Muscle layer of duodenum (tissue), 2 donors: ENCODE data around the gene CDH12.
"Not testable (repeated sequence)": the region's sequence is repeated elsewhere in the genome, so short reads cannot be mapped to it uniquely, and the experiment has no call there.

Source experiments
- H3K27ac ChIP-seq: one replicate; pipeline ENCODE4 v1.7.0; 2013; ENCODE audit warnings: mild to moderate bottlenecking, low read length
- H3K27me3 ChIP-seq: one replicate; pipeline ENCODE4 v1.7.0; 2013; ENCODE audit warnings: low read depth, mild to moderate bottlenecking, control low read depth, low read length
- H3K36me3 ChIP-seq, 2 donors: one replicate each; pipeline ENCODE4 v1.7.0; 2013; ENCODE audit warnings: low read length in 2 of 2, control low read depth in 1 of 2, mild to moderate bottlenecking in 1 of 2; ENCODE audit not compliant: insufficient read depth in 2 of 2, control insufficient read depth in 1 of 2
- H3K4me1 ChIP-seq, 2 donors: one replicate each; pipeline ENCODE4 v1.7.0; 2013; ENCODE audit warnings: low read length in 2 of 2, mild to moderate bottlenecking in 2 of 2, control low read depth in 1 of 2, moderate library complexity in 1 of 2; ENCODE audit not compliant: insufficient read depth in 2 of 2, control insufficient read depth in 1 of 2
- H3K4me3 ChIP-seq, 2 donors: one replicate each; pipeline ENCODE4 v1.7.0; 2013; ENCODE audit warnings: low read length in 2 of 2, low read depth in 1 of 2, mild to moderate bottlenecking in 1 of 2
- H3K9me3 ChIP-seq, 2 donors: one replicate each; pipeline ENCODE4 v1.7.0; 2013; ENCODE audit warnings: low read length in 2 of 2, control low read depth in 1 of 2, mild to moderate bottlenecking in 1 of 2; ENCODE audit not compliant: control insufficient read depth in 1 of 2
- donor health status: healthy.

The CDH12 gene

DNA sequence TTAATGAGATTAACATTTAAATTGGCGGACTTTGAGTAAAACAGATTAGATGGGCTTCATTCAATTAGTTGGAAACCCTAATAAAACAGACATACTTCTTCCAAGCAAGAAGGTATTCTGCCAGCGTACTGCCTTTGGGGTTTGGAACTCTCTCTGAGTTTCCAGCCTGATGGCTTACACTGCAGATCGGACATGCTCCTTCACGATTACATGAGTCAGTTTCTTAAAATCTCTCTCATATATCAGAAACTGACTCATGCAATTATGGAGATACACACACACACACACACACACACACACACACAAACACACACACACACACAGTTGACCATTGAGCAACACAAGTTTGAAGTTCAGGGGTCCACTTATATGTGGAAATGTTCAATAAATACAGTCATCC, 789.4 kb downstream of the CDH12 start:
- no peaks in the 10 kb centered on the region for H3K27me3 ChIP-seq
- no peaks in the 10 kb centered on the region for H3K36me3 ChIP-seq
- H3K27ac ChIP-seq = no peak overlapping the region
- H3K4me1 ChIP-seq = no peaks in the 10 kb centered on the region
- H3K4me3 ChIP-seq = no peak overlapping the region
- H3K9me3 ChIP-seq = no peaks in the 10 kb centered on the region

DNA sequence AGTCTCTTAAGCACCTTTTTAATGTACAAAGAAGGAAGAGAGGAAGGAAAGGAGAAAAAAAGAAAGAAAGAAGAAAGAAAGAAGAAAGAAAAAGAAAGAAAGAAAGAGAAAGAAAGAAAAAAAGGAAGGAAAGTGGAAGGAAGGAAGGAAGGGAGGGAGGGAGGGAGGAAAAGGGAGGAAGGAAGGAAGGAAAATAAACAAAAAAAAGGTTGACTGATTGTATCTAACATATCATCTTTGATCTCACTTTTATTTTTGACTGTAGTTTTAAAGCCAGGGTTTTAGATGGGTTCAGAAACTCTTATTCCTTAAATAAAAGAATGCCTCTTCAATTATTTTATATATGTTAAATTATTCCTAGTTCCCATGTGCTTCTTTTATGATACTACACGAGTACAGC, 794.5 kb downstream of the CDH12 start:
- H3K36me3 ChIP-seq = no peaks in the 10 kb centered on the region
- no peaks in the 10 kb centered on the region for H3K27me3 ChIP-seq
- H3K4me1 ChIP-seq = no peaks in the 10 kb centered on the region
- H3K27ac ChIP-seq = no peak overlapping the region
- H3K9me3 ChIP-seq = no peaks in the 10 kb centered on the region
- no peak overlapping the region for H3K4me3 ChIP-seq

DNA sequence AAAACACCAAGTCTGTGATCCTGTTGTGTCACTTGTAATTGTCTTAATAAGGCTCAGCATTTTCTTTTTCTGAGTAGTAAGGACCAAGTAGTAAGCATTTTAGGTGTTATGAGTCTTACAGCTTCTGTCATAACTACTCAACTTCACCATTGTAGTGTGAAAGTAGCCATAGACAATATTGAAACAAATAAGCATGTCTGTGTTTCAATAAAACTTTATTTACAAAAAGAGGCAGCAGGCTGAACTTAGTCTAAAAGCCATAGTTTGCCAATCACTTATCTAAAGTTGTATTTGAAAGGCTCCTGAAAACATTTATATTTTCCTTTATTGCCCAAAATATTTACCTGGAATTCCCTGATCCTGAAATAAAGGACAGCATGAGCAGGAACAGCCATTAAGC, 796.1 kb downstream of the CDH12 start:
- H3K36me3 ChIP-seq = no peaks in the 10 kb centered on the region
- H3K27ac ChIP-seq = no peak overlapping the region
- no peak overlapping the region for H3K4me3 ChIP-seq
- H3K4me1 ChIP-seq = no peaks in the 10 kb centered on the region
- no peaks in the 10 kb centered on the region for H3K27me3 ChIP-seq
- H3K9me3 ChIP-seq = no peaks in the 10 kb centered on the region

DNA sequence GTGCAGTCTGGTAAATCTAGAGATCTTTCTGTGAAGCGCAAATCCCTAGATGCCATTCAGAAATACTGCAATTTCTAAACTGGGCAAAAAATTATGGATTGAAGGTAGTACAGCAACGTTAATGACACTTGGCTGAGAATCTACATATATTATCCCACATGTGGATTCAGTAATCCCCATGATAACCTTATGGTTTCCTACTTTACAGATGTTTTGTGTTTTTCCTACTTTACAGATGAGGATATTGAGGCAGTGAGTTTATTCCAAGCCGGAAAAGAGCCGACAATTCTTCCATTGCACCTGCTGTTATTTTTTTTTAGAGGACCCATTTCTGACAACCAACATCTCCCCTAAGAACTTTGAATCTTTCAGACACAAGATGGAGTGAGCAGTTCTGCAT, 796.5 kb downstream of the CDH12 start:
- Histone ChIP-seq H3K27me3 (no peaks in the 10 kb centered on the region), H3K36me3 (no peaks in the 10 kb centered on the region), H3K27ac (no peak overlapping the region), H3K4me1 (no peaks in the 10 kb centered on the region), H3K9me3 (no peaks in the 10 kb centered on the region), H3K4me3 (no peak overlapping the region)

DNA sequence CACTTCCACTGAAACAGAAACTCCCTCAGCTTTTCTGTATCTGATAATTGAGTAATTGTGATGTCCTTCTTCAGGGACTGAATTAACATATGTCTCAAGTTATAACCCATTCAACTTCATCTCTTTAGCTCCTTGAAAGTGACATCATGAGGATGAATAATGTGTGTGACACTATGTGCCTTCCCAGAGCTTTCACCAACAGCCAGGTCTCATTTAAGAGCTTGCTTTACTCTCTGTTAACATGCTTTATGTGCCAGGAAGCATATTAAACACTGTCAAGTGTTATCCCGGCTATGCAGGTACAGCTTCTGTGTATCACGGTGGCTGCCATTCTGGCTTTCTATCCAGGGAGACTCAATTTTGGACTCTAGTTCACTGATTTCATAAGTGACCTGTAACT, 799.9 kb downstream of the CDH12 start:
- Histone ChIP-seq H3K36me3 (no peaks in the 10 kb centered on the region), H3K27me3 (no peaks in the 10 kb centered on the region), H3K9me3 (no peaks in the 10 kb centered on the region), H3K27ac (no peak overlapping the region), H3K4me1 (no peaks in the 10 kb centered on the region), H3K4me3 (no peak overlapping the region)

DNA sequence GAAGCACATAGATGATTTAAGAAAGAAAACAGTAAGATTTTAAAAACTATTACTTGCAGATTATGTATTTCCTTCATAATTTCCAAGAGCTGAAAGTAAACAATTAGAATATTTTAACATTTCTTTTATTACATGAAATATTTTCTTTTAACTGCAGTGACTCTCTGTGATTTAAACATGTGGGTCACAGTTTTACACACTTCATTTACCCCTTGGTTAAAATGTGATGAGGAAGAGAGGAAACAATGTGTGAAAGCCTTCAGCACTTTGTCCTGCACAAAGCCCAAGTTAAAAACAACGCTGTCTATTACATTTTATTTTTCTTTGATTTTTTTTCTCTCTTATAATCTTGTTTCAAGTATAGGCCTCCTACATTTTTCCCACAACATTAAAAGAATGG, 801.3 kb downstream of the CDH12 start:
- Histone ChIP-seq H3K4me3 (no peak overlapping the region), H3K4me1 (no peaks in the 10 kb centered on the region), H3K27ac (no peak overlapping the region), H3K27me3 (no peaks in the 10 kb centered on the region), H3K36me3 (no peaks in the 10 kb centered on the region), H3K9me3 (no peaks in the 10 kb centered on the region)

DNA sequence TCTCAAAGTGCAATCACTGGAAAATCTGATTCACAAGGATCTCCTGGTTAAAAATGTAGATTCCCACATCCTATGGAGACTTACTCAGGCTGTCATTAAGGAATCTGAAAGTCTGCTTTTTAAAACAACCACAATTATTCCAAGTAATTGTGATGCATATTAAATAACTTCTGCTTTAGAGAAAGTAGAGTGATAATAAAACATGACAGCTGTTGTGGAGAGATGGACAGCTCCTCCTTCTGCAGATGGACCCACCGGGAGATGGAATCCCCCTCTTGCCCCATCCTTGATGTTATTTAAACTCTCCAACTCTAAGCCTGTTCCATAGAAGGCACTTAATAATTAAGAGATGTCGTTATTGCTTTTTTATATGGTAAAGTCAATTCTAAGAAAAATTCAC, 802.2 kb downstream of the CDH12 start:
- no peak overlapping the region for H3K4me3 ChIP-seq
- no peaks in the 10 kb centered on the region for H3K36me3 ChIP-seq
- H3K9me3 ChIP-seq = no peaks in the 10 kb centered on the region

DNA sequence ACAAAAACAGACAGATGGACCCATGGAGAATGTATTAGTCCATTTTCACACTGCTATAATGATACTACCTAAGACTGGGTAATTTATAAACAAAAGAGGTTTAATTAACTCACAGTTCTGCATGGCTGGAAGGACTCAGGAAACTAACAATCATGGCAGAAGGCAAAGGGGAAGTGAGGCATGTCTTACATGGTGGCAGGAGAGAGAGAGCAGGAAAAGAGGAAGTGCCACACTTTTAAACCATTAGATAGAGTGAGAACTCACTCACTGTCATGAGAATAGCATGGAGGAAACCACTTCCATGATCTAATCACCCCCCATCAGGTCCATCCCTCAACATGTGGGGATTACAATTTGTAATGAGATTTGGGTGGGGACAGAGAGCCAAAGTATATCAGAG, 808.9 kb downstream of the CDH12 start:
- Histone ChIP-seq H3K36me3 (no peaks in the 10 kb centered on the region), H3K9me3 (no peaks in the 10 kb centered on the region), H3K4me3 (no peak overlapping the region), H3K27me3 (no peaks in the 10 kb centered on the region), H3K4me1 (no peaks in the 10 kb centered on the region), H3K27ac (no peak overlapping the region)

More for the DNA sequence above, 802.2 kb downstream of the CDH12 start:
- Histone ChIP-seq H3K27me3 (no peaks in the 10 kb centered on the region), H3K27ac (no peak overlapping the region), H3K4me1 (no peaks in the 10 kb centered on the region)

DNA sequence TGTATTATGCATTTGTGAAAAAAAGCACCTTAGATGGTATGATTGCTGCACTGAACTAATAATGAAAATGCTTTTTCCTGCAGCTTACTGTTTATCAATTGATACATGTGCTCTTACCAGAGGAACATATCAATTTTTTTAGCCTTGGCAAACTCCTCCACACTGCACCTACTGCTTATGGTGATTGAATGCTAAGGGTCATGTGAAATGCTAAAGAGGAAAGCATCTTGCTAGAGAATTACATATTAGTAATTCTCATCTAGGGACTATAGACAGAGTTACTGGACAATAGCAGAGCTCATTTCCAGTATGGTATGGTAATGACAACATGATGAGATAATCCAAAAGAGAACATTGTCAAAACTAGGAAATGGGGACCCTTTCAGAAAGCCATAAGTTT, 817.1 kb downstream of the CDH12 start:
- Histone ChIP-seq H3K4me3 (no peak overlapping the region), H3K4me1 (no peaks in the 10 kb centered on the region), H3K27ac (no peak overlapping the region), H3K36me3 (no peaks in the 10 kb centered on the region), H3K27me3 (no peaks in the 10 kb centered on the region), H3K9me3 (no peaks in the 10 kb centered on the region)

DNA sequence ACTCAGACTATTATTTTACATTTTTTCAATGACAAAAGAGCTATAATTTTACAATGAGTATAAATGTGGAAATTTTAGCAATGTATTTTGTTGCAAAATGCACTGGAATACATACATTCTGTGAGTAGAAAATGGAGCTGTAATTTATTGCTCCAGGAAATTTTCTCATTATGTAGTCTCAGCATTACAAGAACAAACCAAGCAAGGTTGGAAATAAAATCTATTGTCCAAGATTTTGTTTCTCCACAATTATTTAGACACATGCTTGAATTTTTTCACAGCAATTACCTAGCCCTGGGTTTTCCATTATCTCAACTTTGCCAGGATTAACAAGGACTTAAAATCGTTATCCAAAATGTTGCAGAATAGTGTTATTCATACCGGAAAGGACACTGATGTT, 820.1 kb downstream of the CDH12 start:
- Histone ChIP-seq H3K27me3 (no peaks in the 10 kb centered on the region), H3K36me3 (no peaks in the 10 kb centered on the region), H3K4me3 (no peak overlapping the region), H3K9me3 (no peaks in the 10 kb centered on the region), H3K4me1 (no peaks in the 10 kb centered on the region), H3K27ac (no peak overlapping the region)

DNA sequence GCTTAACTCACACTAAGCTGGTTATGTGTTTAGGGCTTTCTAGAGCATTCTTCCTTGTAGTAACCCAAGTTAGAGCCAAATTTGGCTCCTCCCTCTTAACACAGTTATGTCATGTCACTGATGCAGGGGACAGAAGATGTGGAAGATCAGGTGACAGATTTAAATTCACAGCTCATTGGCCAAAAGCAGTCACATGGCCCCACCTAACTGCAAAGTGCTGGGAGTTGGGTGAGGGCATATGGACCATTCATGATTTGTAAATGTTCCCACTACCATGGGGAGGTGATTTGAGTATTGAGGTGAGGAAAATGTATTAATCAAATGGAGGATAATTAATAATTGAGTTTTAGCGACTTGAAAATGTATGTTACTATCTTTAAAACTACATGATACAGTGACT, 829.4 kb downstream of the CDH12 start:
- Histone ChIP-seq H3K4me3 (no peak overlapping the region), H3K27ac (no peak overlapping the region), H3K36me3 (no peaks in the 10 kb centered on the region), H3K27me3 (no peaks in the 10 kb centered on the region), H3K4me1 (no peaks in the 10 kb centered on the region), H3K9me3 (no peaks in the 10 kb centered on the region)

DNA sequence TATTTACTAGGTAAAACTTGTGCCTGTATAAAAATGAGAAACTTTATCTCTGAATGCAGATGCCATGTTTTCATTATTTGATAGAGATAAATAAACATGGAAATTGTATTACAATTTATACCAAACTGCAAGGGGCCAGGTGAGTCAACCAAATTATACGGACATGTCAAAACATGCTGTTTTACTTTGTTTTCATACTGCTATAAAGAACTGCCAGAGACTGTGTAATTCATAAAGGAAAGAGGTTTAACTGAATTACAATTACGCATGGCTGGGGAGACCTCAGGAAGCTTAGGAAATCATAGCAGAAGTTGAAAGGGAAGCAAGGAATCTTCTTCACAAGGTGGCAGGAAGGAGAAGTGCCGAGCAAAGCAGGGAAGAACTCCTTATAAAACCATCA, 840.3 kb downstream of the CDH12 start:
- not testable (repeated sequence) for H3K9me3 ChIP-seq, H3K27ac ChIP-seq, H3K36me3 ChIP-seq, H3K4me1 ChIP-seq, H3K4me3 ChIP-seq, H3K27me3 ChIP-seq
